Chondrocyte (in vitro differentiated cells): ENCODE data around the gene MESP2. TPM values are rescaled to one million over a fixed set of nuclear protein-coding genes. Genes with fewer than 3 reads are reported as not detected.

Source experiments
- total RNA-seq: library from RNA; stranded (reverse); gene quantifications from 3 replicates; pipeline ENCODE4 v1.2.1, GENCODE V29; 2021

MESP2 gene
- total RNA-seq, 1 donor from 2014 or later, result 0.25 TPM

Other genes with a start within 250 kb of the MESP2 start
- 2.2 to 3.5 TPM (median 2.4 TPM) in 3 replicates for gene TICRR, start 200.9 kb upstream of the MESP2 start, total RNA-seq
- 13.9 to 15.9 TPM (median 14.9 TPM) in 3 replicates for gene KIF7, start 120.9 kb upstream of the MESP2 start, total RNA-seq
- gene PLIN1, start 97.0 kb upstream of the MESP2 start, total RNA-seq, result 0.17 to 0.44 TPM in 2 of 3 replicates, not detected in the other
- 2.3 to 4.3 TPM (median 3.0 TPM) in 3 replicates for gene PEX11A, start 85.6 kb upstream of the MESP2 start, total RNA-seq
- not detected in 3 replicates for gene WDR93, start 85.5 kb upstream of the MESP2 start, total RNA-seq
- gene MESP1, start 25.1 kb upstream of the MESP2 start, total RNA-seq, result 0.97 to 2.7 TPM (median 2.1 TPM) in 3 replicates
- gene ANPEP, start 38.5 kb downstream of the MESP2 start, total RNA-seq, result 46.5 to 64.9 TPM (median 48.1 TPM) in 3 replicates
- gene AP3S2, start 117.7 kb downstream of the MESP2 start, total RNA-seq, result 19.6 to 26.2 TPM (median 24.4 TPM) in 3 replicates
- 17.0 to 24.2 TPM (median 18.2 TPM) in 3 replicates for gene ARPIN, start 136.6 kb downstream of the MESP2 start, total RNA-seq
- gene ZNF710, start 225.0 kb downstream of the MESP2 start, total RNA-seq, result 6.7 to 14.4 TPM (median 12.9 TPM) in 3 replicates